A549 (cell line): ENCODE measurements around the gene LUZP1. TPM values are rescaled to one million over a fixed set of nuclear protein-coding genes. Genes with fewer than 3 reads are reported as not detected.
"Not testable (repeated sequence)": the region's sequence is repeated elsewhere in the genome, so short reads cannot be mapped to it uniquely, and the experiment has no call there.

Source experiments
- ATAC-seq, 2 experiments: fragments of 200-7000 bp in 1 of 2; fragments of >200 bp in 1 of 2; cut with Nextera tagmentation in 1 of 2; cut with Tn5 transposase in 1 of 2; 3 replicates each; pipeline versions ENCODE4 v1.8.0 to v1.9.1; 2018 to 2020; ENCODE audit warnings: mild to moderate bottlenecking in 1 of 2, moderate library complexity in 1 of 2
- CTCF ChIA-PET: fragments of 300-600 bp; sonication (Branson Sonifier 250); formaldehyde crosslinking; extraction: SDS; loops from one replicate; lab custom pipeline; 2021; ENCODE audit warnings: antibody characterized with exemption, inconsistent platforms; lab: Yijun Ruan, JAX
- POLR2A ChIA-PET: fragments of 350-600 bp; formaldehyde crosslinking; extraction: SDS; loops from one replicate; lab custom pipeline; 2021; ENCODE audit warnings: antibody characterized with exemption, inconsistent platforms; lab: Yijun Ruan, JAX
- DNase-seq, 2 experiments: peaks; one replicate each; pipeline versions ENCODE4 v3.0.0 to v3.0.0-alpha.2; 2011 to 2016; ENCODE audit warnings: low read depth in 1 of 2, low spot score in 1 of 2
- FAIRE-seq: peaks from 2 replicates; lab custom pipeline; 2011; peaks lifted over from hg19 to GRCh38; lab: Jason Lieb, UNC
- H3K27ac ChIP-seq, 2 experiments: fragments of >200 bp; sonication (Bioruptor Twin); formaldehyde crosslinking; 3 replicates each; pipeline ENCODE4 v1.5.1; 2016 to 2017
- H3K4me1 ChIP-seq: fragments of >200 bp; sonication (Bioruptor Twin); formaldehyde crosslinking; 3 replicates; pipeline ENCODE4 v1.6.1; 2016
- H3K4me2 ChIP-seq: fragments of >200 bp; sonication (Bioruptor Twin); formaldehyde crosslinking; 3 replicates; pipeline ENCODE4 v1.6.1; 2016
- H3K4me3 ChIP-seq: fragments of >200 bp; sonication (Bioruptor Twin); formaldehyde crosslinking; 3 replicates; pipeline ENCODE4 v1.5.1; 2016
- H3K9me3 ChIP-seq: fragments of >200 bp; sonication (Bioruptor Twin); formaldehyde crosslinking; 3 replicates; pipeline ENCODE4 v1.6.1; 2016
- ATOH8 ChIP-seq: fragments of 250-450 bp; sonication (Bioruptor Pico); IDR thresholded peaks from 2 replicates; pipeline ENCODE4 v1.5.0; 2020; ENCODE audit warnings: low read depth, mild to moderate bottlenecking, moderate library complexity
- BCL3 ChIP-seq: fragments of >200 bp; sonication (Bioruptor Twin); formaldehyde crosslinking; IDR thresholded peaks from 3 replicates; pipeline ENCODE4 v1.6.1; 2016
- CBX2 ChIP-seq: fragments of 200-600 bp; sonication (generic); IDR thresholded peaks from 2 replicates; pipeline ENCODE4 v1.6.1; 2016; ENCODE audit warnings: low read depth, mild to moderate bottlenecking, borderline replicate concordance
- CEBPB ChIP-seq, 2 experiments: fragments of >200 bp in 1 of 2; sonication (Bioruptor Twin) in 1 of 2; formaldehyde crosslinking in 1 of 2; IDR thresholded peaks; 2 replicates each; pipeline ENCODE4 v1.6.1; 2012 to 2016
- EHF ChIP-seq: fragments of 250-450 bp; sonication (Bioruptor Pico); IDR thresholded peaks from 2 replicates; pipeline ENCODE4 v1.5.0; 2020; ENCODE audit warnings: mild to moderate bottlenecking
- EHMT2 ChIP-seq: fragments of 200-600 bp; sonication (generic); IDR thresholded peaks from 2 replicates; pipeline ENCODE4 v1.6.1; 2016; ENCODE audit warnings: antibody characterized with exemption, low read depth, mild to moderate bottlenecking, moderate library complexity
- ELK1 ChIP-seq: fragments of 150-350 bp; IDR thresholded peaks from 2 replicates; pipeline ENCODE4 v1.6.1; 2014; ENCODE audit warnings: low read depth, mild to moderate bottlenecking, low read length
- EP300 ChIP-seq, 2 experiments: fragments of >200 bp; sonication (Bioruptor Twin); formaldehyde crosslinking; IDR thresholded peaks; 2 replicates in 1 of 2; 3 replicates in 1 of 2; pipeline ENCODE4 v1.6.1; 2016 to 2017
- ESRRA ChIP-seq: fragments of 150-350 bp; IDR thresholded peaks from 2 replicates; pipeline ENCODE4 v1.6.1; 2014; ENCODE audit warnings: mild to moderate bottlenecking, low read length, borderline replicate concordance
- FOSL2 ChIP-seq, 2 experiments: fragments of 450-650 bp in 1 of 2; fragments of >200 bp in 1 of 2; sonication (Bioruptor Twin) in 1 of 2; formaldehyde crosslinking; IDR thresholded peaks; 2 replicates each; pipeline versions ENCODE4 v1.5.0 to v1.6.1; 2016 to 2020; ENCODE audit warnings: mild to moderate bottlenecking in 1 of 2, moderate library complexity in 1 of 2
- FOXS1 ChIP-seq: fragments of 250-450 bp; sonication (Bioruptor Pico); IDR thresholded peaks from 2 replicates; pipeline ENCODE4 v1.5.0; 2020; ENCODE audit warnings: mild to moderate bottlenecking, moderate library complexity
- GATA3 ChIP-seq: IDR thresholded peaks from 2 replicates; pipeline ENCODE4 v1.6.1; 2012; ENCODE audit warnings: borderline replicate concordance
- HDAC2 ChIP-seq: fragments of 200-600 bp; sonication (generic); IDR thresholded peaks from 2 replicates; pipeline ENCODE4 v1.6.1; 2016
- HES2 ChIP-seq: fragments of >200 bp; sonication (Bioruptor Twin); formaldehyde crosslinking; IDR thresholded peaks from 2 replicates; pipeline ENCODE4 v1.6.1; 2016
- HEYL ChIP-seq: fragments of 250-450 bp; sonication (Bioruptor Pico); IDR thresholded peaks from 2 replicates; pipeline ENCODE4 v1.8.0; 2021; ENCODE audit warnings: mild to moderate bottlenecking, moderate library complexity
- HOXB13 ChIP-seq: fragments of 250-450 bp; sonication (Bioruptor Pico); IDR thresholded peaks from 2 replicates; pipeline ENCODE4 v1.5.0; 2020; ENCODE audit warnings: low read depth, mild to moderate bottlenecking, moderate library complexity
- HOXB5 ChIP-seq: fragments of 250-450 bp; sonication (Bioruptor Pico); IDR thresholded peaks from 2 replicates; pipeline ENCODE4 v1.5.0; 2020; ENCODE audit warnings: mild to moderate bottlenecking, moderate library complexity
- JUN ChIP-seq, 2 experiments: fragments of >200 bp; sonication (Bioruptor Twin); formaldehyde crosslinking; IDR thresholded peaks; 2 replicates in 1 of 2; 3 replicates in 1 of 2; pipeline ENCODE4 v1.6.1; 2016 to 2017
- JUNB ChIP-seq: fragments of >200 bp; sonication (Bioruptor Twin); formaldehyde crosslinking; IDR thresholded peaks from 2 replicates; pipeline ENCODE4 v1.6.1; 2016
- MAFK ChIP-seq: fragments of 450-650 bp; IDR thresholded peaks from 2 replicates; pipeline ENCODE4 v1.6.1; 2014; ENCODE audit not compliant: partially characterized antibody
- MAZ ChIP-seq: fragments of 150-350 bp; IDR thresholded peaks from 2 replicates; pipeline ENCODE4 v1.6.1; 2014; ENCODE audit warnings: antibody characterized with exemption, low read depth, low read length, borderline replicate concordance
- NFE2L2 ChIP-seq: fragments of 150-350 bp; conservative IDR thresholded peaks from 2 replicates; pipeline ENCODE4 v1.6.1; 2014; ENCODE audit warnings: low read length
- PHF8 ChIP-seq: fragments of 200-600 bp; sonication (generic); IDR thresholded peaks from 2 replicates; pipeline ENCODE4 v1.6.1; 2016; ENCODE audit warnings: low read depth, mild to moderate bottlenecking, antibody characterized with exemption, moderate library complexity, borderline replicate concordance
- POLR2A ChIP-seq: IDR thresholded peaks from 2 replicates; pipeline ENCODE4 v1.6.1; 2012; ENCODE audit warnings: mild to moderate bottlenecking, low read length
- RCOR1 ChIP-seq: fragments of 150-350 bp; IDR thresholded peaks from 2 replicates; pipeline ENCODE4 v1.6.1; 2014; ENCODE audit warnings: antibody characterized with exemption, low read length, low read depth
- RFX5 ChIP-seq: fragments of 450-650 bp; IDR thresholded peaks from 2 replicates; pipeline ENCODE4 v1.7.1; 2014; ENCODE audit warnings: antibody characterized with exemption, mild to moderate bottlenecking, moderate library complexity
- TP53 ChIP-seq: fragments of 250-450 bp; sonication (Bioruptor Pico); IDR thresholded peaks from 2 replicates; pipeline ENCODE4 v1.5.0; 2021; ENCODE audit warnings: mild to moderate bottlenecking, moderate library complexity
- ZNF302 ChIP-seq: fragments of 250-450 bp; sonication (Bioruptor Pico); IDR thresholded peaks from 2 replicates; pipeline ENCODE4 v1.9.0; 2021; ENCODE audit warnings: inconsistent platforms, mild to moderate bottlenecking, moderate library complexity
- ZSCAN20 ChIP-seq: fragments of 250-450 bp; sonication (Bioruptor Pico); IDR thresholded peaks from 2 replicates; pipeline ENCODE4 v1.8.0; 2022; ENCODE audit warnings: mild to moderate bottlenecking, moderate library complexity
- WGBS: methylation state at CpG from one replicate; pipeline ENCODE4 v1.1.6; 2017; ENCODE audit errors: missing lambda C conversion rate; 5-methylcytosine and 5-hydroxymethylcytosine counted together
- polyA plus RNA-seq, 4 experiments: library from polyadenylated mRNA; depleted of rRNA in 3 of 4; stranded (reverse); fragments of >200 nt; fragmentation: RNase III in 1 of 4; extraction: RNeasy Plus Mini Kit Qiagen cat#74134 plus additional on column Dnase treatment in 1 of 4; gene quantifications; 2 replicates in 3 of 4; 3 replicates in 1 of 4; pipeline ENCODE4 v1.2.3, GENCODE V29; 2011 to 2017
- TF ChIP-seq, protein P1 (sequence below): IDR thresholded peaks from 2 replicates; pipeline ENCODE4 v1.6.1; 2012
- TF ChIP-seq, protein P2 (sequence below): IDR thresholded peaks from 2 replicates; pipeline ENCODE4 v1.6.1; 2012

The LUZP1 gene
- polyA plus RNA-seq, 2 of the 4 experiments (the other 2 are of a cell fraction), result 18.2 to 26.2 TPM

DNA sequence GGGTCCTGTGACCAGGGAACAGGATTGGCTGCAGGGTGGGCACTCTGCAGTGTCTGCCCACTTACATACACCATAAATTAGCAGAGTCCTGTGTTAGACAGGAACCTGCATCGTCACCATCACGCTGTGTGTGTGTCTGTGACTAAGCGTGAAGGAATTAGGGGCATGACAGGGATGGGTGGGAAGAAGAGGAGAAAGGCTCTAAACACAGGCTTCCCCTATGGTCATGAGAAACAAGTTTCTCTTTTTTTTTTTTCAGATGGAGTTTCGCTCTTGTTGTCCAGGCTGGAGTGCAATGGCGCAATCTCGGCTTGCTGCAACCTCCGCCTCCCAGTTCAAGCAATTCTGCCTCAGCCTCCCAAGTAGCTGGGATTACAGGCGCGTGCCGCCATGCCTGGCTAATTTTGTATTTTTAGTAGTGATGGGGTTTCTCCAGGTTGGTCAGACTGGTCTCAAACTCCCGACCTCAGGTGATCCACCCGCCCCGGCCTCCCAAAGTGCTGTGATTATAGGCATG lies 20.3 kb upstream of the LUZP1 start:
- ChIA-PET POLR2A (interaction anchor here (1.0 to 1.2 kb wide), 2 partner anchors 11 to 28 kb away, joined by 3 read pairs; no protein-coding TSS in a partner anchor), CTCF (interaction anchor here (0.8 to 2.6 kb wide), 4 partner anchors 9 to 89 kb away, joined by 3 to 17 read pairs (median 7); partner anchors contain the start of gene HTR1D)
- H3K27ac ChIP-seq, result peak overlapping the region; percentile 96 to 98
- ATAC-seq, result peak; percentile 91 to 97
- DNase-seq, result peak in 1 of 2 experiments; percentile 98
- H3K9me3 ChIP-seq, FAIRE-seq: not testable (repeated sequence)
- H3K4me1 ChIP-seq, result peaks cover 41% of the 10 kb centered on the region
- H3K4me2 ChIP-seq, result peak overlapping the region; percentile 67
- WGBS, result 25% methylated on average over 13 of the region's 13 CpGs
- TF ChIP-seq CEBPB (IDR thresholded peaks at IDR 0.05), result peak; percentile 86 to 92
- TF ChIP-seq HEYL (CRISPR knock-in tag), result peak; percentile 94
- peak; percentile 54; the same call in 1 of the 2 replicates for TF ChIP-seq TP53 (CRISPR knock-in tag)
- TF ChIP-seq ZNF302 (CRISPR knock-in tag), result 0 out of 2 replicates have a peak, but pooled peaks have one; percentile 62
- TF ChIP-seq HES2, result peak; percentile 80
- TF ChIP-seq EHF (CRISPR knock-in tag), result peak; percentile 33
- peak; percentile 87 for TF ChIP-seq ATOH8
- TF ChIP-seq NFE2L2, result peak; percentile 71
- peak; percentile 69 for TF ChIP-seq FOSL2 (IDR thresholded peaks at IDR 0.05)
- peak; percentile 89 for TF ChIP-seq FOSL2 (CRISPR knock-in tag; IDR thresholded peaks at IDR 0.05)
- peak; percentile 21 to 56; a peak in 3 of 5 replicates for TF ChIP-seq EP300 (IDR thresholded peaks at IDR 0.05)
- TF ChIP-seq HOXB13 (CRISPR knock-in tag), result peak; percentile 74; the same call in 1 of the 2 replicates
- TF ChIP-seq JUN (IDR thresholded peaks at IDR 0.05), result peak; percentile 42 to 66; a peak in 3 of 5 replicates
- TF ChIP-seq, protein P1, sequence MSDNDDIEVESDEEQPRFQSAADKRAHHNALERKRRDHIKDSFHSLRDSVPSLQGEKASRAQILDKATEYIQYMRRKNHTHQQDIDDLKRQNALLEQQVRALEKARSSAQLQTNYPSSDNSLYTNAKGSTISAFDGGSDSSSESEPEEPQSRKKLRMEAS, result peak; percentile 82
- peak; percentile 78; the same call in 1 of the 2 replicates for TF ChIP-seq HOXB5 (CRISPR knock-in tag)
- TF ChIP-seq ZSCAN20, result peak; percentile 95
- TF ChIP-seq FOXS1 (CRISPR knock-in tag), result 0 out of 2 replicates have a peak, but pooled peaks have one; percentile 47
- TF ChIP-seq, protein P2, sequence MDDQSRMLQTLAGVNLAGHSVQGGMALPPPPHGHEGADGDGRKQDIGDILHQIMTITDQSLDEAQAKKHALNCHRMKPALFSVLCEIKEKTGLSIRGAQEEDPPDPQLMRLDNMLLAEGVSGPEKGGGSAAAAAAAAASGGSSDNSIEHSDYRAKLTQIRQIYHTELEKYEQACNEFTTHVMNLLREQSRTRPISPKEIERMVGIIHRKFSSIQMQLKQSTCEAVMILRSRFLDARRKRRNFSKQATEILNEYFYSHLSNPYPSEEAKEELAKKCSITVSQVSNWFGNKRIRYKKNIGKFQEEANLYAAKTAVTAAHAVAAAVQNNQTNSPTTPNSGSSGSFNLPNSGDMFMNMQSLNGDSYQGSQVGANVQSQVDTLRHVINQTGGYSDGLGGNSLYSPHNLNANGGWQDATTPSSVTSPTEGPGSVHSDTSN, result peak; percentile 50; the same call in 1 of the 2 replicates
- TF ChIP-seq GATA3, result peak; percentile 53; the same call in 1 of the 2 replicates
- TF ChIP-seq MAFK, result peak; percentile 80
- H3K4me3 ChIP-seq, result 0 out of 3 replicates have a peak overlapping the region, but pooled peaks have one; percentile 6

GRCh38 chr1:23188434-23188884 lies 19.8 kb upstream of the LUZP1 start:
- ATAC-seq (peak; percentile 79 to 86), FAIRE-seq (no peak), DNase-seq (peak in 1 of 2 experiments; percentile 94)
- CTCF ChIA-PET, result interaction anchor here (1.0 to 1.7 kb wide), 2 partner anchors 9 to 89 kb away, joined by 3 to 11 read pairs; no protein-coding TSS in a partner anchor
- Histone ChIP-seq H3K4me3 (no peak overlapping the region), H3K27ac (peak overlapping the region; percentile 96 to 98), H3K4me2 (peak overlapping the region; percentile 67), H3K4me1 (peaks cover 36% of the 10 kb centered on the region), H3K9me3 (no peaks in the 10 kb centered on the region)
- WGBS, result 3% methylated on average over 3 of the region's 6 CpGs
- POLR2A ChIA-PET, result interaction anchor here (1.0 to 1.2 kb wide), 2 partner anchors 10 to 28 kb away, joined by 3 read pairs; no protein-coding TSS in a partner anchor
- no peak for TF ChIP-seq POLR2A
- TF ChIP-seq HOXB5 (CRISPR knock-in tag), result no peak
- peak; percentile 64; the same call in 1 of the 2 replicates for TF ChIP-seq FOXS1 (CRISPR knock-in tag)
- 0 out of 2 replicates have a peak, but pooled peaks have one; percentile 13 for TF ChIP-seq EHF (CRISPR knock-in tag)
- TF ChIP-seq ESRRA, result no peak
- no peak for TF ChIP-seq HDAC2
- TF ChIP-seq FOSL2 (IDR thresholded peaks at IDR 0.05), result no peak
- TF ChIP-seq FOSL2 (CRISPR knock-in tag; IDR thresholded peaks at IDR 0.05), result peak; percentile 62; the same call in 1 of the 2 replicates
- no peak for TF ChIP-seq ELK1
- no peak for TF ChIP-seq CBX2
- TF ChIP-seq, protein P1, result peak; percentile 54; the same call in 1 of the 2 replicates
- TF ChIP-seq ZNF302 (CRISPR knock-in tag), result no peak
- TF ChIP-seq HEYL (CRISPR knock-in tag), result no peak; the same call in none of the 2 replicates
- TF ChIP-seq EHMT2, result no peak
- TF ChIP-seq RFX5, result no peak
- no peak for TF ChIP-seq TP53 (CRISPR knock-in tag)
- no peak for TF ChIP-seq HOXB13 (CRISPR knock-in tag)
- no peak for TF ChIP-seq RCOR1
- TF ChIP-seq BCL3, result no peak
- TF ChIP-seq MAZ, result no peak
- no peak for TF ChIP-seq PHF8
- peak; percentile 77 for TF ChIP-seq JUNB
